Activated B cell treated with CpG ODN at 0.5 μM for 24 hours (primary cell): Measurements from ENCODE around the gene ZNF326. TPM values are rescaled to one million over a fixed set of nuclear protein-coding genes. Genes with fewer than 3 reads are reported as not detected.

Experiments used
- ATAC-seq: fragments of 200-7000 bp; cut with Tn5 transposase; one replicate; pipeline ENCODE4 v1.10.0; 2021; ENCODE audit warnings: low read depth, mild to moderate bottlenecking, moderate library complexity
- CTCF ChIA-PET: fragments of 350-600 bp; sonication (Branson Sonifier 250); formaldehyde crosslinking; loops from one replicate; lab custom pipeline; 2021; ENCODE audit warnings: antibody characterized with exemption; lab: Charles Lee
- POLR2A ChIA-PET: fragments of 350-600 bp; sonication (Branson Sonifier 250); formaldehyde crosslinking; loops from one replicate; lab custom pipeline; 2021; ENCODE audit warnings: antibody characterized with exemption; lab: Charles Lee
- DNase-seq: peaks from one replicate; pipeline ENCODE4 v3.0.0; 2022
- H3K27ac Mint-ChIP-seq: one replicate; pipeline ENCODE4 v1.8.0; 2020; ENCODE audit warnings: mixed read lengths
- H3K27me3 Mint-ChIP-seq: one replicate; pipeline ENCODE4 v1.8.0; 2021; ENCODE audit warnings: mixed read lengths
- H3K36me3 Mint-ChIP-seq: one replicate; pipeline ENCODE4 v1.8.0; 2021; ENCODE audit warnings: low read depth, mixed read lengths
- H3K4me1 Mint-ChIP-seq: one replicate; pipeline ENCODE4 v1.8.0; 2021; ENCODE audit warnings: mixed read lengths
- H3K4me3 Mint-ChIP-seq: one replicate; pipeline ENCODE4 v1.8.0; 2020; ENCODE audit warnings: mild to moderate bottlenecking, mixed read lengths
- H3K9me3 Mint-ChIP-seq: one replicate; pipeline ENCODE4 v1.8.0; 2020; ENCODE audit warnings: mixed read lengths
- intact Hi-C: fragments of 100-400 bp; cut with micrococcal nuclease; formaldehyde crosslinking; loops from one replicate; pipeline ENCODE4 v1.15.1; 2024
- total RNA-seq: library from RNA; stranded (reverse); gene quantifications from 2 replicates; pipeline ENCODE4 v1.2.3, GENCODE V29; 2022
- TF ChIP-seq, protein P1 (sequence below): fragments of 200-600 bp; IDR thresholded peaks from one replicate; pipeline ENCODE4 v1.8.0; 2022; ENCODE audit warnings: antibody characterized with exemption, mild to moderate bottlenecking

Gene ZNF326, protein sequence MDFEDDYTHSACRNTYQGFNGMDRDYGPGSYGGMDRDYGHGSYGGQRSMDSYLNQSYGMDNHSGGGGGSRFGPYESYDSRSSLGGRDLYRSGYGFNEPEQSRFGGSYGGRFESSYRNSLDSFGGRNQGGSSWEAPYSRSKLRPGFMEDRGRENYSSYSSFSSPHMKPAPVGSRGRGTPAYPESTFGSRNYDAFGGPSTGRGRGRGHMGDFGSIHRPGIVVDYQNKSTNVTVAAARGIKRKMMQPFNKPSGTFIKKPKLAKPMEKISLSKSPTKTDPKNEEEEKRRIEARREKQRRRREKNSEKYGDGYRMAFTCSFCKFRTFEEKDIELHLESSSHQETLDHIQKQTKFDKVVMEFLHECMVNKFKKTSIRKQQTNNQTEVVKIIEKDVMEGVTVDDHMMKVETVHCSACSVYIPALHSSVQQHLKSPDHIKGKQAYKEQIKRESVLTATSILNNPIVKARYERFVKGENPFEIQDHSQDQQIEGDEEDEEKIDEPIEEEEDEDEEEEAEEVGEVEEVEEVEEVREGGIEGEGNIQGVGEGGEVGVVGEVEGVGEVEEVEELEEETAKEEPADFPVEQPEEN
- 26.2 and 30.3 TPM in 2 replicates for total RNA-seq

DNA sequence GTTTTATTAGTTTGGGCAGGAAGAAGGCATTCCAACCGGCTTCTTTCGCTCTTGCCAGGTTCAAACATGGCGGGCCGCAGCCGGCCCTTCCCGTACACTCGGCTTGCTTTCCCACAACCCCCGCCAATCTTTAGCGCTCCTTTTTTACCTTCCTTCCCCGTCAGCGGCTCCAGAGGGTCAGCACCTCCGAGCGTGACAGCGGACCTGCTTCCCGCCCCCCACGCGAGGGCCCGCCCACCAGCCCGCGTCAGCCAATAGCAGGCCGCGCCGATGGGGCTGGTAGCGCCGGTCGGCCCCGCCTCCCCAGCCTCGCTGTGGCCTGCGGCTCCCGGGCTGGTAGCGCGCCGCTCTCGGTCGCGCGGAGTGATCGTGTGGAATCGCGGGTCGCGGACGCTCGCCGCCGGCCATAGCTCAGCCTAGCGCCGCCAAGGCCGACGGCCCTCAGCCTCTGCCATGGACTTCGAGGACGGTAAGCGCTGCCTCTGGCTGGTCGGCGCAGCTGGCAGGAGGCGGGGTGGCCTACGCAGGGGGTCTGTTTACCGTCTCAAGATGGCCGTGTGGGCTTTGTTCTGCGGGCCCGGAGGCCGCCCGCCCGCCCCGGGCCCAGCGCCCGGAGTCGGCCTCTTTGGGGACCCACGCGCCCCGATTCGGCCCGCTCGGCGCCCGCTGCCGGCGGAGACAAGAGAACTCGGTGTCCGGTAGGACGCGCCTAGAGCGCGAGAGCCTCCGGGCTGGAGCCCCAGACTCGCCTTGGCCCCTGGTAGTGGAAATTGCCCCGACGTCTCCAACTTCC lies at the start of gene ZNF326:
ZNF326 (plus strand) TSS at position 306 of the 793 bp plus-strand sequence; CDS start at position 454, 148 bp downstream.
- no peaks in the 10 kb centered on the region for H3K9me3 Mint-ChIP-seq
- ATAC-seq (peak; percentile 97), DNase-seq (peak; percentile 98)
- TF ChIP-seq, protein P1, sequence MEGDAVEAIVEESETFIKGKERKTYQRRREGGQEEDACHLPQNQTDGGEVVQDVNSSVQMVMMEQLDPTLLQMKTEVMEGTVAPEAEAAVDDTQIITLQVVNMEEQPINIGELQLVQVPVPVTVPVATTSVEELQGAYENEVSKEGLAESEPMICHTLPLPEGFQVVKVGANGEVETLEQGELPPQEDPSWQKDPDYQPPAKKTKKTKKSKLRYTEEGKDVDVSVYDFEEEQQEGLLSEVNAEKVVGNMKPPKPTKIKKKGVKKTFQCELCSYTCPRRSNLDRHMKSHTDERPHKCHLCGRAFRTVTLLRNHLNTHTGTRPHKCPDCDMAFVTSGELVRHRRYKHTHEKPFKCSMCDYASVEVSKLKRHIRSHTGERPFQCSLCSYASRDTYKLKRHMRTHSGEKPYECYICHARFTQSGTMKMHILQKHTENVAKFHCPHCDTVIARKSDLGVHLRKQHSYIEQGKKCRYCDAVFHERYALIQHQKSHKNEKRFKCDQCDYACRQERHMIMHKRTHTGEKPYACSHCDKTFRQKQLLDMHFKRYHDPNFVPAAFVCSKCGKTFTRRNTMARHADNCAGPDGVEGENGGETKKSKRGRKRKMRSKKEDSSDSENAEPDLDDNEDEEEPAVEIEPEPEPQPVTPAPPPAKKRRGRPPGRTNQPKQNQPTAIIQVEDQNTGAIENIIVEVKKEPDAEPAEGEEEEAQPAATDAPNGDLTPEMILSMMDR: no peak
- intact Hi-C loops: loop anchor here (1.0 to 10.0 kb wide), 7 partner anchors 152 to 1310 kb away; partner anchors contain the start of genes GTF2B, LRRC8B, LRRC8C and LRRC8D
- peak within 1 kb of the TSS; percentile 94 for H3K4me3 Mint-ChIP-seq
- ChIA-PET POLR2A (interaction anchor here (1.0 kb wide), 1 partner anchor 174 kb away, joined by 10 read pairs; the partner anchor contains the start of gene LRRC8D), CTCF (no interaction called here)
- peak within 1 kb of the TSS; percentile 88 for H3K27ac Mint-ChIP-seq
- peaks cover 32% of the 10 kb centered on the region for H3K4me1 Mint-ChIP-seq
- peaks cover 16% of the 10 kb centered on the region for H3K36me3 Mint-ChIP-seq
- no peaks in the 10 kb centered on the region for H3K27me3 Mint-ChIP-seq

DNA sequence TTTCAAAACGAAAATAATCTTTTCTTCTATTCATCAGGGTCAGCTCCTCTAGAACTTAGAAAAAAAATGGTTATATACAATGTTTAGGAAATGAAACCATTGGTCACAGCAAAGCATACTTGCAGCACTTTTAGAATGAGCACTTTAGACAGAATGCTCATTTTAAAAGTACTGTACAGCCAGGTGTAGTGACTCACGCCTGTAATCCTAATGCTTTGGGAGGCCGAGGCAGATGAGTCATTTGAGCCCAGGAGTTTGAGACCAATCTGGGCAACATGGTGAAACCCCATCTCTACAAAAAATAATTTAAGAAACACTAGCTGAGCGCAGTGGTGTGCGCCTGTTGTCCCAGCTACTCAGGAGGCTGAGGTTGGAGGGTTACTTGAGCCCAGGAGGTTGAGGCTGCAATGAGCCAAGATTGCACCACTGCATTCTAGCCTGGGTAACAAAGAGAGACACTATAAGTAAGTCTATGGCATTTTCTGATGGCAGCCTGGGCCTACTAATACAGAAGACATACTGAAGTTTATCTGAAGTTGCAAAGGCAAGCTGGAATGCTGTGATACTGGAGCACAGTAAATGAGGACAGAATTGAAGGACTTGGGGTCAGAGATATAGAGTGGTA lies 48.9 kb upstream of the ZNF326 start:
- H3K4me3 Mint-ChIP-seq: no peak overlapping the region
- TF ChIP-seq, protein P1: no peak
- ATAC-seq: no peak

DNA sequence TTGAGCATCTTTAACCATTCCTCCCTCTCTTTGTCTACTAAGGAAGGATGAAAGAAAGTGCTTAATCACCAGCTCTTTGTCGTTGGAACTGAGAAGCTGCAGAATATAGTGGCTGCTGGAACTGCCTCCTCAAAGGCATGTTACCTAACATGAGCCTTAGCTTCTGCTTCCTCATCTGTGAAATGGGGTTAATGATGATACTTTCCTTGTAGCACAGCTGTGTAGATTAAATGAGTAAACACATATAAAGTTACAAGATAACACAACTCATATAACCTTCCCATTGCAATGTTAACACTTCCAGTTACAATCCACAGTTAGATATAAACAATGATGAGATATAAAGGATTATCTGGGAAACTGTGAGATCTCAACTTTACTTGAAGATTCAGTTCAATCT lies 48.4 kb upstream of the ZNF326 start:
- Mint-ChIP-seq H3K4me1 (peaks cover 1% of the 10 kb centered on the region), H3K36me3 (no peaks in the 10 kb centered on the region), H3K9me3 (no peaks in the 10 kb centered on the region), H3K27ac (no peak overlapping the region), H3K4me3 (no peak overlapping the region), H3K27me3 (no peaks in the 10 kb centered on the region)
- TF ChIP-seq, protein P1: no peak
- ChIA-PET POLR2A (no interaction called here), CTCF (no interaction called here)
- intact Hi-C loops: no loop called here
- DNase-seq (no peak), ATAC-seq (no peak)

More for the DNA sequence above, 48.9 kb upstream of the ZNF326 start:
- no peaks in the 10 kb centered on the region for H3K36me3 Mint-ChIP-seq
- intact Hi-C loops: loop anchor here (2.0 kb wide), 1 partner anchor 19 kb away; no protein-coding TSS in a partner anchor
- H3K27ac Mint-ChIP-seq: no peak overlapping the region
- ChIA-PET CTCF (no interaction called here), POLR2A (no interaction called here)
- no peaks in the 10 kb centered on the region for H3K9me3 Mint-ChIP-seq
- H3K4me1 Mint-ChIP-seq: peaks cover 3% of the 10 kb centered on the region
- no peak for DNase-seq
- no peaks in the 10 kb centered on the region for H3K27me3 Mint-ChIP-seq

DNA sequence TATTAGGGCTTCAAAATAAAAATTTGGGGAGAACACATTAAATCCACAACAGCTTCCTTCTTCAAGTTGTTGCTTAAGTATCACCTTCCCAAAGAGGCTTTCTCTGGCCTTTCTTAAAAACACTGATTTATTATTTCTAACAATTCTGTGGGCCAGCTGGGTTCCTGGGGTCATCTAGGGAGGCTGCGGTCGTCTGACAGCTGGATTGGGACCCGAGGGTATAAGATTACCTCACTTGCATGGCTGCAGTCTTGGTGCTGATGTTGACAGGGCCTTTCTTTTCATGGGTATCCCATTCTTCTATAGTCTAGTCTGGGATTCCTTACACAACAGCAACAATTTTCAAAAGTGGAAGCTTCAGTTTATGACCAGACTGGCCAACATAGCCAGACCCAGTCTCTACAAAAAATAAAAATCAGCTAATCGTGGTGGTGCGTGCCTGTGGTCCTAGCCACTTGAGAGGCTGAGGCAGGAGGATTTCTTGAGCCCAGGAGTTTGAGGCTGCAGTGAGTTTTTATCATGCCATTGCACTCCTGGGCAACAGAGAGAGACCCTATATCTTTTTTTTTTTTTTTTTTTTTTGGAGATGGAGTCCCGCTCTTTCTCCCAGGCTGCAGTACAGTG lies 46.1 kb upstream of the ZNF326 start:
- no peak overlapping the region for H3K4me3 Mint-ChIP-seq
- no peaks in the 10 kb centered on the region for H3K9me3 Mint-ChIP-seq
- H3K4me1 Mint-ChIP-seq: peaks cover 4% of the 10 kb centered on the region
- intact Hi-C loops: no loop called here
- ATAC-seq (no peak), DNase-seq (no peak)
- H3K36me3 Mint-ChIP-seq: no peaks in the 10 kb centered on the region
- no peaks in the 10 kb centered on the region for H3K27me3 Mint-ChIP-seq
- ChIA-PET POLR2A (interaction anchor here (0.6 to 1.2 kb wide), 3 partner anchors 9 to 128 kb away, joined by 4 to 15 read pairs (median 4); partner anchors contain the start of gene LRRC8D), CTCF (interaction anchor here (1.0 kb wide), 1 partner anchor 106 kb away, joined by 3 read pairs; no protein-coding TSS in a partner anchor)
- TF ChIP-seq, protein P1: no peak
- no peak overlapping the region for H3K27ac Mint-ChIP-seq
